ENCODE measurements around the gene GRK5. TPM values are rescaled to one million over a fixed set of nuclear protein-coding genes. Genes with fewer than 3 reads are reported as not detected.

The GRK5 gene
- total and polyA plus RNA-seq, 9 of the 15 experiments (the other 6 are each of a cell fraction or from before 2014, with no cell fraction given): 0.46 to 0.83 (median 0.67) TPM; not detected in 2

DNA sequence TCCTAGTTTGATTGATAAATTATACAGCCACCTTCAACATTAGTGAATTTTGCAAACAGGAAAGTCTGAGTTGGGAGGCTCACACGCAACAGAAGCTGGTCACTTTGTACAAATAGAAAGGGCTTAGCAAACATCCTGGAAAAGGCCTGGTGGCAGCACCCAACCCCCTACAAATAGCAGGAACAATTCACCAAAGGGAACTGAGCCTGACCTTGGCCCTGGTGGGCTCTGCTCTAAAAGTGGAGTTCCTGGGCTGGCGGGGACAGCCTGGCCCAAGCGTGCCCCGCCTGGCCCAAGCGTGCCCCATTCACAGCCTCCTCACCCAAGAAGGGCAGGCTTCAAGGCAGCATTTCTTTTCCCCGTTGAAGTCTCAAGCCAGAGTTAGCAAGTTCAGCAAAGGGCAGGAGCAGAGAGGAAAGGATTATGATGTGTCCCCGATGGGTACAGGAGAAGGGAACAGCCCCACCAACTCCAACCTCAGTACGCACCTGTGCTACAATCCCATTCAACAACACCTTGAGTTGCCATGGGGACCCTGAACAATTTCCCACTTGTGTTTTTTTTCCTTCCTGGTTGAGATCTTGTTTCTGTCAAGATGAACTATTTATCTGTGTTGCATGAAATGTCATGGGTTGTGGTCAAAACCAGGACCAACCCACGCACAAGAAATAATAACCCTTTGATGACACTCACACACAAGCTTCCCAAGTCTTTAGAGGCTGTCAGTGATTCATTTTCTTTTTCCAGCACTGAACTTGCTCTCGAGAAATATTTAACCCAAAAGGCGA lies 291.7 kb downstream of the GRK5 start:
- H3K36me3 ChIP-seq (ENCODE audit: control insufficient read depth, insufficient read depth, low read length): peaks cover 28% of the 10 kb centered on the region; the same call in 2 of the 3 replicates
- TF ChIP-seq RFX1 (IDR thresholded peaks at IDR 0.05): peak; percentile 15; the same call in 1 of the 2 replicates
- TF ChIP-seq NEUROD1 (IDR thresholded peaks at IDR 0.05; ENCODE audit: borderline replicate concordance, low read depth, low read length, partially characterized antibody): no peak
- H3K27me3 ChIP-seq (ENCODE audit: control insufficient read depth in 2 of 2, insufficient read depth in 2 of 2, low read length in 2 of 2): no peaks in the 10 kb centered on the region
- no peak for ATAC-seq
- no peaks in the 10 kb centered on the region for H3K79me2 ChIP-seq (ENCODE audit: control insufficient read depth, insufficient read depth, low read length)
- no peak for DNase-seq (ENCODE audit: extremely low read depth in 1 of 4, low spot score in 3 of 4)
- no peaks in the 10 kb centered on the region; a peak in 1 of 5 replicates for H3K4me1 ChIP-seq (replicated peaks in 1 of 2; ENCODE audit: control insufficient read depth in 2 of 2, insufficient read depth in 2 of 2, low read length in 2 of 2)
- no peaks in the 10 kb centered on the region for H3K9me1 ChIP-seq (ENCODE audit: control insufficient read depth, insufficient read depth, low read length)
- intact Hi-C loops (cut with micrococcal nuclease) (loop anchor here (5.0 kb wide), 1 partner anchor 43 kb away; the partner anchor contains the start of gene RGS10), in situ Hi-C loops (cut with MboI) (no loop called here)
- BruUV-seq (replicated peaks): no TSS peak
- no peaks in the 10 kb centered on the region for H4K20me1 ChIP-seq (replicated peaks; ENCODE audit: control insufficient read depth, insufficient read depth, low read length)
- WGBS (ENCODE audit: insufficient coverage, low coverage, missing lambda C conversion rate): 97% methylated on average over 8 of the region's 11 CpGs
- ChIA-PET POLR2A (no interaction called here), CTCF (ENCODE audit: low intra/inter-chr PET ratio) (no interaction called here)
- H3K9ac ChIP-seq (ENCODE audit: insufficient read depth in 1 of 2, low read depth in 2 of 2, low read length in 2 of 2): no peak overlapping the region
- no peak for FAIRE-seq
- no peaks in the 10 kb centered on the region for H3K9me3 ChIP-seq (replicated peaks; ENCODE audit: control insufficient read depth, insufficient read depth, low read depth, low read length)
- H3K4me3 ChIP-seq: no peak overlapping the region
- H2AFZ ChIP-seq (ENCODE audit: low read depth, low read length): no peak overlapping the region
- H3K27ac ChIP-seq (ENCODE audit: extremely low read depth, low read depth, low read length): no peak overlapping the region
- no peak overlapping the region for H3K4me2 ChIP-seq (ENCODE audit: insufficient read depth, low read length)

- FAIRE-seq (no peak), ATAC-seq (no peak), DNase-seq (ENCODE audit: extremely low read depth in 1 of 4, low spot score in 3 of 4) (no peak)
- Histone ChIP-seq H2AFZ (ENCODE audit: low read depth, low read length) (no peak overlapping the region), H4K20me1 (replicated peaks; ENCODE audit: control insufficient read depth, insufficient read depth, low read length) (no peaks in the 10 kb centered on the region), H3K9me1 (ENCODE audit: control insufficient read depth, insufficient read depth, low read length) (no peaks in the 10 kb centered on the region), H3K36me3 (ENCODE audit: control insufficient read depth, insufficient read depth, low read length) (peaks cover 33% of the 10 kb centered on the region; the same call in 2 of the 3 replicates), H3K9me3 (replicated peaks; ENCODE audit: control insufficient read depth, insufficient read depth, low read depth, low read length) (no peaks in the 10 kb centered on the region), H3K27ac (ENCODE audit: extremely low read depth, low read depth, low read length) (no peak overlapping the region), H3K9ac (ENCODE audit: insufficient read depth in 1 of 2, low read depth in 2 of 2, low read length in 2 of 2) (no peak overlapping the region), H3K79me2 (ENCODE audit: control insufficient read depth, insufficient read depth, low read length) (no peaks in the 10 kb centered on the region), H3K4me1 (replicated peaks in 1 of 2; ENCODE audit: control insufficient read depth in 2 of 2, insufficient read depth in 2 of 2, low read length in 2 of 2) (no peaks in the 10 kb centered on the region; a peak in 1 of 5 replicates), H3K27me3 (ENCODE audit: control insufficient read depth in 2 of 2, insufficient read depth in 2 of 2, low read length in 2 of 2) (no peaks in the 10 kb centered on the region), H3K4me3 (no peak overlapping the region), H3K4me2 (ENCODE audit: insufficient read depth, low read length) (no peak overlapping the region)
- ChIA-PET CTCF (ENCODE audit: low intra/inter-chr PET ratio) (no interaction called here), POLR2A (no interaction called here)
- BruUV-seq (replicated peaks): no TSS peak
- in situ Hi-C loops (cut with MboI): no loop called here
- 86% methylated on average over 5 of the region's 5 CpGs for WGBS (ENCODE audit: insufficient coverage, low coverage, missing lambda C conversion rate)
- intact Hi-C loops (cut with micrococcal nuclease): loop anchor here (5.0 kb wide), 1 partner anchor 43 kb away; the partner anchor contains the start of gene RGS10
- no peak for TF ChIP-seq TFAM (CRISPR knock-in tag; conservative IDR thresholded peaks at IDR 0.05)
- no peak for TF ChIP-seq TFE3 (CRISPR knock-in tag; IDR thresholded peaks at IDR 0.05)
- TF ChIP-seq, protein P1, sequence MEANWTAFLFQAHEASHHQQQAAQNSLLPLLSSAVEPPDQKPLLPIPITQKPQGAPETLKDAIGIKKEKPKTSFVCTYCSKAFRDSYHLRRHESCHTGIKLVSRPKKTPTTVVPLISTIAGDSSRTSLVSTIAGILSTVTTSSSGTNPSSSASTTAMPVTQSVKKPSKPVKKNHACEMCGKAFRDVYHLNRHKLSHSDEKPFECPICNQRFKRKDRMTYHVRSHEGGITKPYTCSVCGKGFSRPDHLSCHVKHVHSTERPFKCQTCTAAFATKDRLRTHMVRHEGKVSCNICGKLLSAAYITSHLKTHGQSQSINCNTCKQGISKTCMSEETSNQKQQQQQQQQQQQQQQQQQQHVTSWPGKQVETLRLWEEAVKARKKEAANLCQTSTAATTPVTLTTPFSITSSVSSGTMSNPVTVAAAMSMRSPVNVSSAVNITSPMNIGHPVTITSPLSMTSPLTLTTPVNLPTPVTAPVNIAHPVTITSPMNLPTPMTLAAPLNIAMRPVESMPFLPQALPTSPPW (CRISPR knock-in tag; IDR thresholded peaks at IDR 0.05): no peak
- TF ChIP-seq ETS1 (conservative IDR thresholded peaks at IDR 0.05; ENCODE audit: control insufficient read depth, low read depth, low read length): no peak
Measured at GRCh38 chr10:119499677-119500002, 292.3 kb downstream of the GRK5 start.

All from K562 (cell line).